ENCODE data around the gene ADISSP. TPM values are rescaled to one million over a fixed set of nuclear protein-coding genes. Genes with fewer than 3 reads are reported as not detected.
A peak's percentile ranks its signal among the peaks of the same experiment; 100 is the strongest.

Gene ADISSP
- 100 to 1,000 TPM in 1 of 3 donors, 10 to 100 TPM in 2; 63.3 to 102 (median 84.2) TPM for total RNA-seq

DNA sequence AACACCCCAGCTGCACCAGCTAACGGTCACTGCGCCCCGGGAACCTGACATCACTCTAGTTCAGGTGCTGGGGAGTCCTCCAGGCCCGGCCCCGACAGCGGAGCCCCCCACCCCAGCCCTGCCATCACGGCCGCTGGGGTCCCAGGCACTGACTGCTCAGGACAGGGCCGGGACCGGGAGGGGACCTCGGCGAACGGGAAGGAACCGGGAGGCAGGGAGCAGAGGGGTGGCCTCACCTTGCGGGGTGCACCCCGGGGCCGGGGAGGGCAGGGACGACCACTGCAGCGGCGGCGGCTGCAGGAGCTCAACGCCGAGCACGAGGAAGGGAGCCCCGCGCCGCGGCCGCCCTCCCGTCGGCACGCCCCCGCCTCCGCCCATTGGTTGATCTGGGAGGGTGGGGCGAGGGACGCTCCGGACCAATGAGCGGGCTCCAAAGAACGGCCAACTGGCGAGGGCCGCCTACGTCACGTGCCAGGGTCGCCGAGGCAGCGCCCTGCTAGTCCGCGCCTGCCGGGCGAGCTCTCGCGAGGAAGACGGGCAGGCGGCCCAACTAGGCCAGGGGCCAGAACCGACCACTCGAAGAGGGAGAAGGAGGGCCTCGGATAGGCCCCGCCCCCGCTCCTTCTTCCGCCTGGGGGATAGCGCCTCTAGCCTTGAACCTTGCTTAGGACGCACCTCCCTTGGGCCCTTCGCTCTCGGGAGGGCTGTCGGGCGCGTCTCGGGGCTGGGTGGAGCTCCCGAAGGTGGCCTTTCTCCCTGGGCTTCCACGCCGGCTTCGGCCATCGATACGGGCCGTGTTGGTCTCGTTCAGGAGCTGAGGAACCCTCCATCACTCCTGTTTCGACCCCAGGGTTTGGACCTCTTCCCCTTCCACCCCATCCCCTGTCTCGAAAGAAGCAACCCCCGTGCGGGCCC is at the start of gene ADISSP:
Gene ADISSP, minus strand, starts transcription at position 327 of the 915 bp plus-strand sequence. CDS start 7,653 bp downstream, outside the sequence.
- H3K27me3 Mint-ChIP-seq (ENCODE audit: low read depth), result no peaks in the 10 kb centered on the region
- no peaks in the 10 kb centered on the region for H3K36me3 Mint-ChIP-seq (ENCODE audit: insufficient read depth)
- ATAC-seq (peak; percentile 88 to 90), DNase-seq (peak; percentile 95)
- no peaks in the 10 kb centered on the region for H3K9me3 Mint-ChIP-seq
- peak within 1 kb of the TSS; percentile 87 for H3K4me3 Mint-ChIP-seq
- H3K4me1 Mint-ChIP-seq (ENCODE audit: low read depth), result peaks cover 20% of the 10 kb centered on the region

DNA sequence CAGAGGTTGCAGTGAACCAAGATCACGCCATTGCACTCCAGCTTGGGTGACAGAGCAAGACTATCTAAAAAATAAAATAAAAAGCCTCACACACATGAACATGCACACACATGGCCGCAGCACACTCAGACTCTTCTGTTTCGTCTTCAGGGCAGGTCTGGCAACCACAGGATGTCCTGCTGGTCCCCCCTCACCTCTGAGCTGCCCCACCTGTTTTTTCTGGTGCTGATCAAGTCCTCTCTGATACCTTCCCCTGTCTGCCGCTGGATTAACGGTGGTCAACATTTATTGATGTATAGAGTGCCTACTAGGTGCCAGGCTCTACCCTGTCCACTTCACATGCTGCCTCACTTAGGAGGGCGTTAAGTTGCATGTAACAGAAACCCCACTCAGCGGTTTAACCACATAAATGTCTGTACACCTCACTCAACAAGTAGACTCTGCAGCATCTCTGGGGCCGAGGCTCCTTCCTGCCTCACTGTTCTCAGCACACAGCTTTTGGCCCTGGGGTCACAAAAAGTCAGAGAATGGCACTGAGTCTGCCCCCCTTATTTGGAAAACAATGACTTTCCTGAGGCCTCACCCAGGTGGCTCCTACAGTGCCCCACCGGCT is 48.3 kb upstream of the ADISSP start:
- Mint-ChIP-seq H3K9me3 (no peaks in the 10 kb centered on the region), H3K4me1 (ENCODE audit: low read depth) (peaks cover 66% of the 10 kb centered on the region), H3K27me3 (ENCODE audit: low read depth) (no peaks in the 10 kb centered on the region), H3K4me3 (peak overlapping the region; percentile 60), H3K36me3 (ENCODE audit: insufficient read depth) (no peaks in the 10 kb centered on the region)
- DNase-seq, result no peak
- no peak for ATAC-seq

DNA sequence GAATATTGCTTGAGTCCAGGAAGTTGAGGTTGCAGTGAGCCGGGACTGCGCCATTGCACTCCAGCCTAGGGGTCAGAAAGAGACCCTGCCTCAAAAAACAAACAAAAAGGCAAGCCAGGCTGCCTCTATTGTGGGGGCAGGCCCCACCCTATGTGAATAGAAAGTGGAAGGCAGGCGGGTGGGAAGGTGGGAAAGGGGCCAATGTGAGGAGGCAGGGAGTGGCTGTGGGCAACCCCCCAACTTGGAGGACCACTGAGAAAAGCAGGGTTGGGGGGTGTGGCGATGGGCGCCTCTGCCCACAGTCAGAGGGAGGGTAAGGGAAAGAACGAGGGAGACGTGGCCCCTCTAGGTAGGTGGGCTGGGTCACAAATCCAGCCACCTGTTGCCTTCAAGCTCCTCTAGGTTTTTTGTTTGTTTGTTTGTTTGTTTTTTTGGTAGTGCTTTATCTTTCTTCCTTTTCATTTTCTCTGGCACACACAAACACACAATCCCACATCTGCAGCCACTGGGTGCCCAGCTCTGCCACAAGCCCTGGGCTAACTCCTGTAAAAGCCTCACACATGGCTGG is 47.5 kb upstream of the ADISSP start:
- Mint-ChIP-seq H3K4me3 (no peak overlapping the region), H3K4me1 (ENCODE audit: low read depth) (peaks cover 74% of the 10 kb centered on the region), H3K9me3 (no peaks in the 10 kb centered on the region), H3K36me3 (ENCODE audit: insufficient read depth) (no peaks in the 10 kb centered on the region), H3K27me3 (ENCODE audit: low read depth) (no peaks in the 10 kb centered on the region)
- ATAC-seq (no peak), DNase-seq (no peak)

DNA sequence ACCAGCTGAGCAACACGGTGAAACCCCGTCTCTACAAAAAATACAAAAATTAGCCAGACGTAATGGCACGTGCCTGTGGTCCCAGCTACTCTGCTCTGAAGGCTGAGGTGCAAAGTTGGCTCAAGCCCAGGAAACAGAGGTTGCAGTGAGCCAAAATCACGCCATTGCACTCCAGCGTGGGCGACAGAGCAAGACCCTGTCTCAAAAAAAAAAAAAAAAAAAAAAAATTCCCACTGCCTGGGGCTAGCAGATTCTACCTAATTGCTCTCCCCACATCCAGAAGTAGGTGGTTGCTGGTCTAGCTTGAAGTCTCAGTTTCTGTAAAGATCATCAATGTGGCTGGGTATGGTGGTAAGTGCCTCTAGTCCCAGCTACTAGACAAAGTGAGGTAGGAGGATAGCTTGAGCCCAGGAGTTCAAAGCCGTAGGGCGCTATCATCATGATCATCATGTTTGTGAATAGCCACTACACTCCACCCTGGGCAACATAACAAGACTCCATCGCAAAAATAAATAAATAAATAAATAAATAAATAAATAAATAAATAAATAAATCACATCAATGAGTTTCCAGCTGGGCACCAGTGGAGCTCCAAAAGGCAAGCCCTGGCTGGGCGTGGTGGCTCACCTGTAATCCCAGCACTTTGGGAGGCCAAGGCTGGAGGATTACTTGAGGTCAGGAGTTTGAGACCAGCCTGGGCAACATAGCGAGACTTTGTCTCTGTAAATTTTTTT is 46.5 kb upstream of the ADISSP start:
- DNase-seq (no peak), ATAC-seq (no peak)
- H3K4me3 Mint-ChIP-seq, result no peak overlapping the region
- no peaks in the 10 kb centered on the region for H3K27me3 Mint-ChIP-seq (ENCODE audit: low read depth)
- peaks cover 68% of the 10 kb centered on the region for H3K4me1 Mint-ChIP-seq (ENCODE audit: low read depth)
- no peaks in the 10 kb centered on the region for H3K36me3 Mint-ChIP-seq (ENCODE audit: insufficient read depth)
- H3K9me3 Mint-ChIP-seq, result no peaks in the 10 kb centered on the region

DNA sequence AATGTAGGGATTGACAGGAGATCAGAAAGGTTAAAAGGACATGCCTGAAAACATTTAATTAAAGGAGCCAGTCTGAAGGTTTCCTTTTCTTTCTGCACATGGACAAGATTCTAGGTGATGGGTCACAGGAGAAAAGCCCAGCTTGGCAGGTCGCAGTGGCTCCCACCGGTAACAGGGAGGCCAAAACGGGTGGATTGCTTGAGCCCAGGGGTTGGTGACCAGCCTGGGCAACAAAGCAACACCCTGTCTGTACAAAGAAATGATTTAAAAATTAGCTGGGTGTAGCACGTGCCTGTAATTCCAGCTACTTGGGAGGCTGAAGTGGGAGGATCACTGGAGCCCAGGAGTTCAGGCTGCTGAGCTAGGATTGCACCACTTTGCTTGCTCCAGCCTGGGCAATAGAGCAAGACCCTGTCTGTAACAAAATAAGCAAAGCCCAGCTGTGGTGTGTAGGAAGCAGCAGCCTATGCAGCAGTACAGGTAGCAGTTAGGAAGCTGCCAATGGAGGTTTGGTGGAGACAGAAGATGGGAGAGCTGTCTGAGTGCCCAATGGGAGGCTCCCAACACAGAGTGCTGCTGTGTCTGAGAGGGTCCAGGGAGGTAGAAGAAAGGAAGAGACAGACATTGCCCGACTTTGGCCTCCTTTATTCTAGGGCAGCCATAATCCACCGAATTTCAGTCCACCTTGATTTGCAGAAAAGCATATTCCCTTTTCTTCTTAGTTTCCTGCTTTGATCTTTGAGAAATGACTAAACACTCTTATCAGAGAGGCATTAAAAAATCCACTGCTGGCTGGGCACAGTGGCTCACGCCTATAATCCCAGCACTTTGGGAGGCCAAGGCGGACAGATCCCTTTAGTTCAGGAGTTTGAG is 45.7 kb upstream of the ADISSP start:
- H3K27me3 Mint-ChIP-seq (ENCODE audit: low read depth), result no peaks in the 10 kb centered on the region
- no peaks in the 10 kb centered on the region for H3K9me3 Mint-ChIP-seq
- H3K4me3 Mint-ChIP-seq, result no peak overlapping the region
- DNase-seq (no peak), ATAC-seq (no peak)
- H3K36me3 Mint-ChIP-seq (ENCODE audit: insufficient read depth), result no peaks in the 10 kb centered on the region
- peaks cover 63% of the 10 kb centered on the region for H3K4me1 Mint-ChIP-seq (ENCODE audit: low read depth)

DNA sequence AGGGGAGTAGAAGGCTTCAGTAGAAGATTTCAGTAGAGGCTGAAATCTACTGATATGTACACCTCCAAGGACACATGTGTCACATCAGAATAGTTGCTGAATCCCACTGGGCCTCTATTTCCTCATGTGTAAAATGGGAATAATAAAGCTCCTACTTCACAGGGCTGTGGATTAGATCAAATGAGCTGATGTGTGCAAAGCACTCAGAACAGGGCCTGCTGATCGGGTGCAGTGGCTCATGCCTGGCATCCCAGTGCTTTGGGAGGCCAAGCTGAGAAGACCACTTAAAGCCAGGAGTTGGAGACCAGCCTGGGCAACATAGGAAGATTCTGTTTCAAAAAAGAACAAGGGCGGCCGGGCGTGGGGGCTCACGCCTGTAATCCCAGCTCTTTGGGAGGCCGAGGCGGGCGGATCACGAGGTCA is 44.7 kb upstream of the ADISSP start:
- H3K4me3 Mint-ChIP-seq, result peak overlapping the region; percentile 81
- H3K4me1 Mint-ChIP-seq (ENCODE audit: low read depth), result peaks cover 73% of the 10 kb centered on the region
- DNase-seq (no peak), ATAC-seq (no peak)
- no peaks in the 10 kb centered on the region for H3K36me3 Mint-ChIP-seq (ENCODE audit: insufficient read depth)
- no peaks in the 10 kb centered on the region for H3K9me3 Mint-ChIP-seq
- no peaks in the 10 kb centered on the region for H3K27me3 Mint-ChIP-seq (ENCODE audit: low read depth)

DNA sequence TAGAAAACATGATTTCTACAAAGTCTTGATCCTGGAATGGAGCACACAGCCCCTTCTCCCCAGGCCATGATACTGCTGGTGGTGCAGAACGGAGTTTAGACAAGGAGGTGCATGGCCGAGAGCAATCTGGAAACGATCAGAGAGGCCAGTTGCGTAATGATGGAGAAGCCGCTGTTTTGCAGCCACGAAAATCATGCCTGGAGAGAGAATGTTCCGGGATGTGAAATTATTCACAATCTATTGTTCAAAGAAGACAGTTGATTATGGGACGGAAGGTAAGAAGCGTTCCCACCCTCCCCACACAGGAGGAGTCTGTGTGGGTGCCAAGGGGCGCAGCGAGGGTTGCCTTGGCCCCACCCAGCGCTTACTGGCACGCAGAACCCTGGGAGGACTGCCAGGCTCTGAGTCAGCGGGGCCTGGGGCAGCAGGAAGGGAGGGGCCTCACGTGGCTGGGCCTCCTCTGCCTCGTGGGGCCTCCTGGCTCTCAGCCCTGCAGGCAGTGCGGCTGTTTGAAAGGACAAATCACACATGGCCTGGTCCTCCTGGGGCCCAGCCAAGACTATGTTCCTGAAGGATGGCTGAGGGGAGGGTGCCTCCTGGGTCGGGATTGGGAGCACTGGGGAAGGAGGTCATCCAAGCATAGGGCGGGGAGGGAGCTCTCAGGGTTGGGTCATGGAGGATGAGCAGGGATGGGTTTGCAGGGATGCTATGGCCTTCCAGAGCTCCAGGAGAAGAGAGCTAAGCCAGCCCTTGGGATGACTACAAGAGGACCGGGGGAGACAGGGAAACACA is 44.1 kb upstream of the ADISSP start:
- H3K36me3 Mint-ChIP-seq (ENCODE audit: insufficient read depth), result no peaks in the 10 kb centered on the region
- H3K27me3 Mint-ChIP-seq (ENCODE audit: low read depth), result no peaks in the 10 kb centered on the region
- peak; percentile 91 for DNase-seq
- H3K4me1 Mint-ChIP-seq (ENCODE audit: low read depth), result peaks cover 78% of the 10 kb centered on the region
- H3K9me3 Mint-ChIP-seq, result no peaks in the 10 kb centered on the region
- peak overlapping the region; percentile 81 for H3K4me3 Mint-ChIP-seq
- ATAC-seq, result peak; percentile 93 to 94

DNA sequence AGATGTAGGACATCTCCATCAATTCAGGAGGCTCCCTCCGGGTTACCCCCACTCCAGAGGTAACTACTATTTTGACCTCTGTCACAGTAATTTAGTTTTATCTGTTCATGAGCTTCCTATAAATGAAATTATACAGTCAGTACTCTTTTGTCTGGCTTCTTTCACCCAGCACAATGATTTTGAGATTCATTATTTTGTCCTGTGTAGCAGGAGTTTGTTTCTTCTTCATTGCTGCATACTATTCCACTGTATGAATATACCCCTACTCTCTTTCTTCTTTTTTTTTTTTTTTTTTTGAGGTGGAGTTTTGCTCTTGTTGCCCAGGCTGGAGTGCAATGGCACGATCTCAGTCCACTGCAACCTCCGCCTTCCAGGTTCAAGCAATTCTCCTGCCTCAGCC is 41.0 kb upstream of the ADISSP start:
- no peaks in the 10 kb centered on the region for H3K27me3 Mint-ChIP-seq (ENCODE audit: low read depth)
- no peaks in the 10 kb centered on the region for H3K9me3 Mint-ChIP-seq
- ATAC-seq, result no peak
- H3K4me1 Mint-ChIP-seq (ENCODE audit: low read depth), result peaks cover 73% of the 10 kb centered on the region
- no peak for DNase-seq
- peaks cover 22% of the 10 kb centered on the region for H3K36me3 Mint-ChIP-seq (ENCODE audit: insufficient read depth)
- H3K4me3 Mint-ChIP-seq, result no peak overlapping the region

DNA sequence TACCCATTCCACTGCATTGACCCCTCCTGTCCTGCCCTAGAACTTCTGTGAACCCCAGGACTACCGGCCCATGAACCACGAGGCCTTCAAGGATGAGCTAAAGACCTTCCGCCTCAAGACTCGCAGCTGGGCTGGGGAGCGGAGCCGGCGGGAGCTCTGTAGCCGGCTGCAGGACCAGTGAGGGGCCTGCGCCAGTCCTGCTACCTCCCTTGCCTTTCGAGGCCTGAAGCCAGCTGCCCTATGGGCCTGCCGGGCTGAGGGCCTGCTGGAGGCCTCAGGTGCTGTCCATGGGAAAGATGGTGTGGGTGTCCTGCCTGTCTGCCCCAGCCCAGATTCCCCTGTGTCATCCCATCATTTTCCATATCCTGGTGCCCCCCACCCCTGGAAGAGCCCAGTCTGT is 37.2 kb upstream of the ADISSP start:
- Mint-ChIP-seq H3K4me3 (no peak overlapping the region), H3K9me3 (no peaks in the 10 kb centered on the region), H3K4me1 (ENCODE audit: low read depth) (peaks cover 69% of the 10 kb centered on the region), H3K27me3 (ENCODE audit: low read depth) (no peaks in the 10 kb centered on the region), H3K36me3 (ENCODE audit: insufficient read depth) (peaks cover 40% of the 10 kb centered on the region)
- ATAC-seq, result no peak
- no peak for DNase-seq

DNA sequence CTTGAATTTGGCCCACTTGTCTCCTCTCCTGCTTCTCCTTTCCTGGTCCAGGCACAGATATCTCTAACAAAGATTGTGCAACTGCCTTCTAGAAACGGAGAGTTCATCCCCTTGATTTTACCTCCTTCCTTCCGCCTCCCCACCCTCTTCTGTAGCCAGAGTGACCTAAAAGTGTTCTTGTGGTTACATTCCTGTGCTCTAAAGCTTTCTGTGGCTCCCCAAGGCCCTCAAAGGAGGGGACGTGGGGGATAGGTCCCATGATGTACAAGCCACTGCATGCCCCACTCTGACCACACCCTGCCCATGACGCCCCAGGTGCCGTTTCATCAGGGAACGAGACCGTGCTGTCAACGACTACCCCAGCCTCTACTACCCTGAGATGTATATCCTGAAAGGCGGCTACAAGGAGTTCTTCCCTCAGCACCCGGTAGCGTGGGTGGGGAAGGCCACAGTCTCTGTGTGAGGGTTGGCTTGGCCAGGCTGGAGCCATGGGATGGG is 36.8 kb upstream of the ADISSP start:
- DNase-seq (no peak), ATAC-seq (no peak)
- Mint-ChIP-seq H3K9me3 (no peaks in the 10 kb centered on the region), H3K36me3 (ENCODE audit: insufficient read depth) (peaks cover 40% of the 10 kb centered on the region), H3K4me1 (ENCODE audit: low read depth) (peaks cover 74% of the 10 kb centered on the region), H3K27me3 (ENCODE audit: low read depth) (no peaks in the 10 kb centered on the region), H3K4me3 (no peak overlapping the region)

DNA sequence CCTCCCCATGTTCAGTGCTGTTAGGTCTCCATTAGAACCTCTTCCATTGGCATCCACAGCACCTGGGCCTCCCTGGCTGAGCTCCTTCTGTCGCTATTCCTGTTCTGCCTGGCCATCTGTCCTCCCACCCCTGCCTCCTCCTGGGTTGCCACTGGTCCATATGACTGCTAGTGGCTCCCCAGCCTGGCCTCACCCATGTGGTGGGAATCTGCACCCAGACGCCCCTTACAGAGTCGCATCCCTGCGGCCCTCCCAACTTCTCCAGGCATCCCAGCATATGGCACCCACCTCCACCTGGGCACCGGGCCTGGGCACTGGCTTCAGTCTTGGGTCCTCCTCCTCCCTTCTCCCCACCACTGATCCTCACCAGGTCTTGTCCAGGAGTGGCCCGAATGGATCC is 36.3 kb upstream of the ADISSP start:
- Mint-ChIP-seq H3K36me3 (ENCODE audit: insufficient read depth) (peaks cover 40% of the 10 kb centered on the region), H3K9me3 (no peaks in the 10 kb centered on the region), H3K4me1 (ENCODE audit: low read depth) (peaks cover 78% of the 10 kb centered on the region), H3K27me3 (ENCODE audit: low read depth) (no peaks in the 10 kb centered on the region), H3K4me3 (no peak overlapping the region)
- no peak for DNase-seq
- no peak for ATAC-seq

DNA sequence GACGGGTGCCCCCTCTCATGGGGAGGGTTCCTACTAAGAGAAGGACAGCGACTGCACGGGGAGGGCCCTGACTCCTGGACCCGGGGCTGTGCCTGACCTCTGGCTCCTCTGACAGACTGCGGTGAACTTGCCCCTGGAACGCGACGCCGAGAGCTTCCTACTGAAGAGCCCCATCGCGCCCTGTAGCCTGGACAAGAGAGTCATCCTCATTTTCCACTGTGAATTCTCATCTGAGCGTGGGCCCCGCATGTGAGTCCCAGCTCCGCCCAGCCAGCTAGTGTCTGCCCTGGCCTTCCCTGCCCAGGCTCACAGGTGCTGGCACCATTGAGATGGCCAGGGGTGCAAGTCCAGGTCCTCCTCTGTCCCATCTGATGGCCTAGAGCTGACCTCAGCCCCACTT is 35.7 kb upstream of the ADISSP start:
- Mint-ChIP-seq H3K36me3 (ENCODE audit: insufficient read depth) (peaks cover 40% of the 10 kb centered on the region), H3K27me3 (ENCODE audit: low read depth) (no peaks in the 10 kb centered on the region)

More for the DNA sequence above, 35.7 kb upstream of the ADISSP start:
- DNase-seq (no peak), ATAC-seq (no peak)
- H3K9me3 Mint-ChIP-seq, result no peaks in the 10 kb centered on the region
- no peak overlapping the region for H3K4me3 Mint-ChIP-seq
- peaks cover 82% of the 10 kb centered on the region for H3K4me1 Mint-ChIP-seq (ENCODE audit: low read depth)

All from activated T-cell treated with anti-CD3 and anti-CD28 coated beads, Interleukin-2, amount 50 U/mL, for 4 hours (primary cell).